Measurements from ENCODE around the gene COG1. TPM values are rescaled to one million over a fixed set of nuclear protein-coding genes. Genes with fewer than 3 reads are reported as not detected.

COG1 gene
- total and polyA plus RNA-seq, 10 donors = 8.9 to 48.8 (median 32.2) TPM

DNA sequence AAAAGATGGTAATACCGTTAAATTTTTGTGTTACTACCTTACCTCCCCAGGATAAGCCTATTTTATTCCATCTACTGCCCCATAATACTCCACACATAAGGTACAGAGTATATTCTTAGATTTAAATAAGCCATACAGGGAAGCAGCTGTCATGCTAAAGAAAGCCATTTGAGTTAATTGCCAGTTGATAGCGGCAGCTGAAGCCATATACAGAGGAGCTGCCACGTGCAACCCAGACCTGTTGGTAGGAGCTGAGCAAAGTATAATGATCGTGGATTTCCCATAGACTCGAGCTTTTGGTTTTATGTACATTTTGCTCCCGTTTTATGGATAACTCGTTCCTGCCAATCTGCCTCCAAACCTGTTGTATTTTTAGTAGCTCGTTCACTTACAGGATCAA lies 56.8 kb downstream of the COG1 start:
- no peak for DNase-seq
- peaks cover 0 to 49% (median 13%) of the 10 kb centered on the region in 6 donors for H3K36me3 ChIP-seq
- no peaks in the 10 kb centered on the region for H3K4me1 ChIP-seq
- TF ChIP-seq POLR2A (IDR thresholded peaks at IDR 0.05) (no peak), POLR2AphosphoS5 (IDR thresholded peaks at IDR 0.05) (no peak)
- TF ChIP-seq, protein P1, sequence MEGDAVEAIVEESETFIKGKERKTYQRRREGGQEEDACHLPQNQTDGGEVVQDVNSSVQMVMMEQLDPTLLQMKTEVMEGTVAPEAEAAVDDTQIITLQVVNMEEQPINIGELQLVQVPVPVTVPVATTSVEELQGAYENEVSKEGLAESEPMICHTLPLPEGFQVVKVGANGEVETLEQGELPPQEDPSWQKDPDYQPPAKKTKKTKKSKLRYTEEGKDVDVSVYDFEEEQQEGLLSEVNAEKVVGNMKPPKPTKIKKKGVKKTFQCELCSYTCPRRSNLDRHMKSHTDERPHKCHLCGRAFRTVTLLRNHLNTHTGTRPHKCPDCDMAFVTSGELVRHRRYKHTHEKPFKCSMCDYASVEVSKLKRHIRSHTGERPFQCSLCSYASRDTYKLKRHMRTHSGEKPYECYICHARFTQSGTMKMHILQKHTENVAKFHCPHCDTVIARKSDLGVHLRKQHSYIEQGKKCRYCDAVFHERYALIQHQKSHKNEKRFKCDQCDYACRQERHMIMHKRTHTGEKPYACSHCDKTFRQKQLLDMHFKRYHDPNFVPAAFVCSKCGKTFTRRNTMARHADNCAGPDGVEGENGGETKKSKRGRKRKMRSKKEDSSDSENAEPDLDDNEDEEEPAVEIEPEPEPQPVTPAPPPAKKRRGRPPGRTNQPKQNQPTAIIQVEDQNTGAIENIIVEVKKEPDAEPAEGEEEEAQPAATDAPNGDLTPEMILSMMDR (IDR thresholded peaks at IDR 0.05 in 8 of 11, conservative IDR thresholded peaks at IDR 0.05 in 3 of 11) = no peak
- H3K27me3 ChIP-seq (replicated peaks in 1 of 7) = no peaks in the 10 kb centered on the region
- H3K4me3 ChIP-seq = no peak overlapping the region
- H3K27ac ChIP-seq = no peak overlapping the region
- 93 to 98% (median 94%) methylated on average over 8 of the region's 8 CpGs for WGBS, 5 donors
- intact Hi-C loops (cut with DNase I; ENCODE audit: low total_unique reads) = loop anchor here (10.0 kb wide), 1 partner anchor 525 kb away; no protein-coding TSS in a partner anchor
- H3K9me3 ChIP-seq = no peaks in the 10 kb centered on the region

DNA sequence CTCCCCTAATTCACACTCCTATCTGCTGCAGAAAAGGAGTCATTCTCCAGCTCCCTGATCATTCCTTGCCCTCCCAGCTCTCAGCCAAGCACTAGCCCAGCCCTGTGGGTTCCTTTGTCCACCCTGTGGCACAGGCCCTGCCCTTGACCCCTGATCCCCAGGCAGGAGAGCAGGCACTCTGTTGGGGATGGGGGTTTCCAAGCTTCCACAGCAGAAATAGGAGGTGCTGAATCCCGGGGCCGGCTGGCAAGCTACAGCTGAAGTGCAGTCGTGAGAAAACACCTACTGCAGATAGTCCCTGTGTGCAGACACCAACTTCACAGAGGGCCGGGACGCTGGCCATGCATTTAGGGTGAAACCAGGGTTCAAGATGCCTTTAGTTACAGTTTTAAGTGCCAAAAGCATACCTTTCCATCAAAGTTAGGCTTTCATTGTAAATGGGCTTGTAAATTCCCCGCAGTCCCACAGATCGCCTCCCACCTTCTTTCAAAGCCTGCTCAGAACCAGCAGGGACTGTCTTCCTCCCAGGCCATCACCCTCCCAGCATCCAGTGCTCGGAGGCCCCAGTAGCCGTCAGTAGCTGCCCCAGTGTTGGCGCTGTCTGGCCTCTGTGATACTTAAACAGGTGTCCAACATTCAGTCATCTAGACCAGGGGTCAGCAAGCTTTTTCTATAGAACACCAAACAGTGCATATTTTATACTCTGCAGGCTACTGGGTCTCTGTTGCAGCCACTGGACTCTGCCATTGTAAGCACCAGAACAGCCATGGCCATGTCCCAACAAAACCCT lies 58.2 kb downstream of the COG1 start:
- DNase-seq = no peak

DNA sequence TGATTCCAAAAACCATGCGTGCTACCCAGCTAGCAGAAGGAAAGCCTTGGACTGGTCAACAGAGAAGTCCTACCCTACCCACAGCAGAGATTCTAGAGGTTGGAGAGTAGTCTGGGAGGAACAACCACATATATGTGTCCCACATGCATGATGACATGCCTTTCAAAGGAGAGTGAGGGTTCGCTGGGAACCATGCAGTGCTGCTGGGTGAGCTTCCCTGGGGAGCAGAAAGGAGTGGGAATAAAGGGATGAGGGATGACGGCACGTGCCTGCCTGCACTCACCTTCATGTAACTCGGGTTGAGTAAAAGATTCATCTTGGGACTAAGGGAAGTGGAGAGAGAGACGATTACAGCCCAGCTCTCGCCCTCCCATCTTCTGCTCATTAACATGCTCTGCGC lies 59.0 kb downstream of the COG1 start:
- TF ChIP-seq, protein P1 (IDR thresholded peaks at IDR 0.05 in 8 of 11, conservative IDR thresholded peaks at IDR 0.05 in 3 of 11) = no peak
- TF ChIP-seq POLR2AphosphoS5 (IDR thresholded peaks at IDR 0.05) = no peak
- no peak for TF ChIP-seq POLR2A (IDR thresholded peaks at IDR 0.05)
- Histone ChIP-seq H3K9me3 (no peaks in the 10 kb centered on the region), H3K27me3 (replicated peaks in 1 of 7) (no peaks in the 10 kb centered on the region), H3K4me3 (no peak overlapping the region), H3K27ac (no peak overlapping the region), H3K4me1 (peaks cover 0 to 10% (median 6%) of the 10 kb centered on the region in 6 donors), H3K36me3 (peaks cover 0 to 27% (median 11%) of the 10 kb centered on the region in 6 donors)
- intact Hi-C loops (cut with DNase I; ENCODE audit: low total_unique reads) = loop anchor here (10.0 kb wide), 1 partner anchor 527 kb away; no protein-coding TSS in a partner anchor
- 79 to 87% (median 81%) methylated on average over 8 of the region's 8 CpGs for WGBS, 5 donors
- no peak for DNase-seq

More for the DNA sequence above, 58.2 kb downstream of the COG1 start:
- Histone ChIP-seq H3K36me3 (peaks cover 0 to 35% (median 11%) of the 10 kb centered on the region in 6 donors), H3K4me1 (peaks cover 0 to 7% (median 5%) of the 10 kb centered on the region in 6 donors), H3K27ac (no peak overlapping the region), H3K4me3 (no peak overlapping the region), H3K27me3 (replicated peaks in 1 of 7) (no peaks in the 10 kb centered on the region), H3K9me3 (no peaks in the 10 kb centered on the region)
- TF ChIP-seq POLR2AphosphoS5 (IDR thresholded peaks at IDR 0.05) = no peak
- no peak for TF ChIP-seq POLR2A (IDR thresholded peaks at IDR 0.05)
- TF ChIP-seq, protein P1 (IDR thresholded peaks at IDR 0.05 in 8 of 11, conservative IDR thresholded peaks at IDR 0.05 in 3 of 11) = no peak
- WGBS, 5 donors = 80 to 92% (median 82%) methylated on average over 10 of the region's 10 CpGs
- intact Hi-C loops (cut with DNase I; ENCODE audit: low total_unique reads) = loop anchor here (10.0 kb wide), 1 partner anchor 526 kb away; no protein-coding TSS in a partner anchor

DNA sequence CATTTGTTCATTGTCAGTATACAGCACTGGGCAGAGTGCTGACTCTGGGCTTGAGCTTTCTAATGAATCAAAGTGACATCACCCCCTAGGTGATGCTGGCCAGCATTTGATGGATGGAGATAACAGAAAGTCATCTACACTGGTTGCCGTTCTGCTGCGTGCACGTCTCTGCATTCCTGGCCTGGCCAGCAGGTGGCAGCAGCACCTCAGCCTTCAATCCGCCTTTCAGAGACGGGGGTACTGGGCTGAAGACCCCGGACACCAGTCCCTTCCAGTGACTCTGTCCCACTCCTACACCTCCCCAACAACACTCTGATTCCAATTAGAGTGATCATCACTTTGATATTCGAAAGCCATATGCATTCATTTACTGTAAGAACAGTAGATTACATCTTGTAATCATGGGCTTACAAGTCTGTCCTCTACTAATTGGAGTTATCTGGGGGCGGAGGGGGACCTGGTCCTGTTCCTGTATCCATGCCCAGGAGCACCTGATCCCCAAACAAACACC lies 62.9 kb downstream of the COG1 start:
- Histone ChIP-seq H3K36me3 (no peaks in the 10 kb centered on the region), H3K4me1 (peaks cover 0 to 10% (median 6%) of the 10 kb centered on the region in 6 donors), H3K9me3 (no peaks in the 10 kb centered on the region), H3K4me3 (no peak overlapping the region), H3K27me3 (replicated peaks in 1 of 7) (no peaks in the 10 kb centered on the region), H3K27ac (no peak overlapping the region)
- WGBS, 5 donors = 1 to 12% (median 9%) methylated on average over 7 to 8 of the region's 8 CpGs
- intact Hi-C loops (cut with DNase I; ENCODE audit: low total_unique reads) = loop anchor here (2.0 to 10.0 kb wide), 2 partner anchors 113 to 531 kb away; no protein-coding TSS in a partner anchor
- TF ChIP-seq POLR2AphosphoS5 (IDR thresholded peaks at IDR 0.05) (peak in 1 of 3 donors; percentile 45), POLR2A (IDR thresholded peaks at IDR 0.05) (no peak)
- TF ChIP-seq, protein P1 (IDR thresholded peaks at IDR 0.05 in 8 of 11, conservative IDR thresholded peaks at IDR 0.05 in 3 of 11) = peak; percentile 89 to 96 (median 94)
- peak; percentile 83 for DNase-seq
